ENCODE data around the gene RNF121. TPM values are rescaled to one million over a fixed set of nuclear protein-coding genes. Genes with fewer than 3 reads are reported as not detected.

RNF121 gene
- total RNA-seq, 1 experiment from 2014 or later = 56.9 TPM

DNA sequence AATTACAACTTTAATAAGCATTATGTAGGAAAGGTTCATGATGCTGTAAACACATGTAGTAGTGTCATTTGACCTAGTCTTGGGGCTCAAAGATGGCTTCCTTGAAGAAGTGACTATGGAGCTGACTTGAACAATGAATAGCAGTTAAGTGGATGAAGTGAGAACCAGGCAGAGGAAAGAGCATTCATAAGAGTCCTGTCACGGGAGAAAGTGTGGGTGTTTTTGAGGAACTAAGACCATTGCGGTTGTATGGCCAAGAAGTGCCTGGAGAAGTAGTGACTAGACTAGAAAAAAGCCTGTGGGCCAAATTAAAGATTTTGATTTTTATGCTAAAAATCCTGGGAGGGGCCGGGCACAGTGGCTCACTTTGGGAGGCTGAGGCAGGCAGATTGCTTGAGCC lies 62.6 kb downstream of the RNF121 start:
- H3K14ac ChIP-seq (ENCODE audit: insufficient read depth, low read length) = no peak overlapping the region
- no peak overlapping the region for H3K27ac Mint-ChIP-seq
- no peak overlapping the region for H4K91ac ChIP-seq (ENCODE audit: insufficient read length, low read depth, low read length)
- no peak for DNase-seq
- no peak overlapping the region for H2AK5ac ChIP-seq (ENCODE audit: insufficient read length, low read length)
- no peak overlapping the region for H3K4ac ChIP-seq (ENCODE audit: low read depth, low read length)
- H3K9me3 Mint-ChIP-seq = no peaks in the 10 kb centered on the region
- no peak overlapping the region for H4K8ac ChIP-seq (replicated peaks; ENCODE audit: insufficient read length, low read depth, low read length)
- no peaks in the 10 kb centered on the region for H3K23me2 ChIP-seq (ENCODE audit: insufficient read length, low read depth, low read length, poor library complexity, severe bottlenecking)
- no peak overlapping the region for H3K18ac ChIP-seq (ENCODE audit: insufficient read length, low read depth, low read length)
- H2BK12ac ChIP-seq (ENCODE audit: insufficient read length, low read depth, low read length) = no peak overlapping the region
- no peaks in the 10 kb centered on the region for H4K20me1 ChIP-seq (ENCODE audit: control insufficient read depth, insufficient read depth, insufficient read length)
- no peak overlapping the region for H3K23ac ChIP-seq (ENCODE audit: insufficient read length, low read depth, low read length)
- H2BK120ac ChIP-seq (ENCODE audit: low read depth, low read length, poor library complexity, severe bottlenecking) = no peak overlapping the region
- no peak overlapping the region for H2AFZ ChIP-seq (ENCODE audit: low read length)
- no CpG with 5 or more reads among the region's 3 CpGs for WGBS (ENCODE audit: extremely low coverage, insufficient read length, low lambda C conversion rate)
- no peak overlapping the region for H3K27ac ChIP-seq (ENCODE audit: insufficient read length, low read depth, low read length)
- no peak overlapping the region for H3K4me3 Mint-ChIP-seq
- H3K4me1 Mint-ChIP-seq = no peaks in the 10 kb centered on the region
- no peak overlapping the region for H2BK15ac ChIP-seq (ENCODE audit: low read depth, low read length)
- H3K4me2 ChIP-seq (ENCODE audit: insufficient read depth, insufficient read length, low read length) = no peak overlapping the region
- H3K27me3 ChIP-seq (ENCODE audit: insufficient read depth, low read length) = no peaks in the 10 kb centered on the region
- H3K9me3 ChIP-seq (ENCODE audit: control insufficient read depth, low read depth, low read length) = no peaks in the 10 kb centered on the region
- TF ChIP-seq, protein P1, sequence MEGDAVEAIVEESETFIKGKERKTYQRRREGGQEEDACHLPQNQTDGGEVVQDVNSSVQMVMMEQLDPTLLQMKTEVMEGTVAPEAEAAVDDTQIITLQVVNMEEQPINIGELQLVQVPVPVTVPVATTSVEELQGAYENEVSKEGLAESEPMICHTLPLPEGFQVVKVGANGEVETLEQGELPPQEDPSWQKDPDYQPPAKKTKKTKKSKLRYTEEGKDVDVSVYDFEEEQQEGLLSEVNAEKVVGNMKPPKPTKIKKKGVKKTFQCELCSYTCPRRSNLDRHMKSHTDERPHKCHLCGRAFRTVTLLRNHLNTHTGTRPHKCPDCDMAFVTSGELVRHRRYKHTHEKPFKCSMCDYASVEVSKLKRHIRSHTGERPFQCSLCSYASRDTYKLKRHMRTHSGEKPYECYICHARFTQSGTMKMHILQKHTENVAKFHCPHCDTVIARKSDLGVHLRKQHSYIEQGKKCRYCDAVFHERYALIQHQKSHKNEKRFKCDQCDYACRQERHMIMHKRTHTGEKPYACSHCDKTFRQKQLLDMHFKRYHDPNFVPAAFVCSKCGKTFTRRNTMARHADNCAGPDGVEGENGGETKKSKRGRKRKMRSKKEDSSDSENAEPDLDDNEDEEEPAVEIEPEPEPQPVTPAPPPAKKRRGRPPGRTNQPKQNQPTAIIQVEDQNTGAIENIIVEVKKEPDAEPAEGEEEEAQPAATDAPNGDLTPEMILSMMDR (conservative IDR thresholded peaks at IDR 0.05) = no peak
- H4K5ac ChIP-seq (ENCODE audit: insufficient read length, low read depth, low read length) = no peak overlapping the region
- no peak overlapping the region for H3K9ac ChIP-seq (ENCODE audit: extremely low read depth, insufficient read length, low read length)
- H2BK20ac ChIP-seq (ENCODE audit: low read depth, low read length, poor library complexity, severe bottlenecking) = no peak overlapping the region
- no peaks in the 10 kb centered on the region for H3K79me1 ChIP-seq (ENCODE audit: insufficient read depth, low read depth, low read length, poor library complexity, severe bottlenecking)
- no peak overlapping the region for H2BK5ac ChIP-seq (ENCODE audit: insufficient read length, low read length)
- H3K36me3 Mint-ChIP-seq (ENCODE audit: insufficient read depth in 1 of 3, low read depth in 3 of 3) = peaks cover 0 to 17% (median 5%) of the 10 kb centered on the region in 3 experiments; a peak in 6 of 7 replicates
- H3K27me3 Mint-ChIP-seq (ENCODE audit: low read depth) = no peaks in the 10 kb centered on the region
- H3K79me2 ChIP-seq (ENCODE audit: insufficient read depth, low read length) = no peaks in the 10 kb centered on the region
- no peak overlapping the region for H3K56ac ChIP-seq (ENCODE audit: insufficient read length, low read depth, low read length)
- H3T11ph ChIP-seq (ENCODE audit: low read length) = no peak overlapping the region
- no peaks in the 10 kb centered on the region for H3K4me1 ChIP-seq (ENCODE audit: insufficient read depth, low read length)

Data from H9 (cell line).